HG03565 (cell line): ENCODE data around the gene NAPSA.

Experiments
- ATAC-seq: cut with Tn5 transposase; IDR thresholded peaks from one replicate; pipeline ENCODE4 v1.9.1; 2021; ENCODE audit warnings: mild to moderate bottlenecking, moderate library complexity; ENCODE audit not compliant: unreplicated experiment

NAPSA gene

DNA sequence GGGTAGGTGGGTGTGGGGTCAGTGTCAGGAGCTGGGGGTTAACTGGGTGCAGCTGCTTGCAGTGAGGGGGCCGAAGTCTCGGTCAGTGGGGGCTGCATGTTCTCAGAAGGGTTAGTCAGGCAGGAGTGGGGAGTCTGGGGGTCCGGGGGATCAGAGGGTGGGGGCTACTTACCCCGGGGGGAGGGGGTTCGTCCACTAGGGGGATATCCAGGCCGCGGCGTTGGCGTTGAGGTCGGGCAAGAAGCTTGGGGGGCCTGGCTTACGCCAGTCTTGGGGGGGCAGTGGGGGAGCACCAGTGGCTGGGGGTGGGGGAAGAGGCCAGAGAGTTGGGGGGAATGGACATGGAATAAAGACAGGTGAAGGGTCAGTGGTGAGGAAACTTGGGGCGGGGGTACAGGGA lies 45.4 kb downstream of the NAPSA start:
- no peak for ATAC-seq

DNA sequence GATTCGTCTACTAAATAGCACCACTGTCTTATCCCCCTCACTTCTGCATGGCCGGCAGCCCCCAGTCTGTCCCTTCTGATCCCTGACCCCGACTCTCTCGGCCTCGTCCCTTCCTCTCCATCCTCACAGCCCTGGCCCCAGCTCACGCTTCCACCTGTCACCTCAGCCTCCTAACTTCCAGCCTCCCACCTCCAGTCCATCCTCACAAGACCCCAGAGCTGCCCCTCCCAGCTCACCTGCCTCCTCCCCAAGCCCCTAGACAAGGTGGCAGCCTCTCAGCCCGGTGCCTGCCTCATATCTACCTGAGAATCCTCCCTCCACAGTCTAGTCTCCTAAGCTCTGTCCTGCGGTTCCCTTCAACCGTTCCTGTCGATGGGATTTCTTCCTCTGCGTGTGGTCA lies 46.3 kb downstream of the NAPSA start:
- no peak for ATAC-seq

DNA sequence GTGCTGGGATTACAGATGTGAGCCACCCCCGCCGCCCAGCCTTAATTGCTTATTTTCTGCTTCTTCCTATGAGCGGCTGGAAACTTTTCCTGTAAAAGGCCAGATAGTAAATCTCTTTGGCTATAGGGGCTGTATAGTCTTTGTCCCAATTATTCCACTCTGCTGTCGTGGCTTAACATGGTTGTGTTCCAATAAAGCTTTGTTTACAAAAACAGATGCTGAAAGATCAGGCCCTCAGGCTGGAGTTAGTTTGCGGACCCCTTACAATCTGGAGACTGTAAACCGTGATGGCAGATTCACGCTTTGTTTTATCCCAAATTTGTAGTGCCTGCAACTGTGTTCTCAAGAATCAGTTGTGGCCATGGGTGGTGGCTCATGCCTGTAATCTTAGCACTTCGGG lies 47.0 kb downstream of the NAPSA start:
- ATAC-seq: no peak

DNA sequence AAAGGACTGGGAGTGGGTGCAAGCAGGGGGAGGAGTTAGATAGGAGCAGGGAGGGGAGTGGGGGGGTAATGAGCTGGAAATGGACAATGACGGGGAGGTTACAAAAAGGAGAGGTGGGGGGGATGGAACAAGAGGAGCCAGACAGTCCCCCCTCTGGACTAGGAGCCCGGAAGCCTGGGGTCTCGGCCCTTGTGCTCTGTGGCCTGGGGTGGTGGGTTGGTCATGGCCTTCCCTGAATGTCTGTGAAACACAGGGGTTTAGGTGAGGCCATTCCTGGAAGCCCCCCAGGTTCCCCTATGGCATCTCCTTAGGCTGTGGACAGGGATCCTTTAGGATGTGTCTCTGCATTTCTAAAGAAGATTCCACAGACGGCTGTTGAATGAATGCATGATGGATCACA lies 48.3 kb downstream of the NAPSA start:
- no peak for ATAC-seq

GRCh38 chr19:50315773-50316448 lies 49.5 kb downstream of the NAPSA start:
- no peak for ATAC-seq

GRCh38 chr19:50314724-50315708 lies 50.4 kb downstream of the NAPSA start:
- ATAC-seq: no peak

DNA sequence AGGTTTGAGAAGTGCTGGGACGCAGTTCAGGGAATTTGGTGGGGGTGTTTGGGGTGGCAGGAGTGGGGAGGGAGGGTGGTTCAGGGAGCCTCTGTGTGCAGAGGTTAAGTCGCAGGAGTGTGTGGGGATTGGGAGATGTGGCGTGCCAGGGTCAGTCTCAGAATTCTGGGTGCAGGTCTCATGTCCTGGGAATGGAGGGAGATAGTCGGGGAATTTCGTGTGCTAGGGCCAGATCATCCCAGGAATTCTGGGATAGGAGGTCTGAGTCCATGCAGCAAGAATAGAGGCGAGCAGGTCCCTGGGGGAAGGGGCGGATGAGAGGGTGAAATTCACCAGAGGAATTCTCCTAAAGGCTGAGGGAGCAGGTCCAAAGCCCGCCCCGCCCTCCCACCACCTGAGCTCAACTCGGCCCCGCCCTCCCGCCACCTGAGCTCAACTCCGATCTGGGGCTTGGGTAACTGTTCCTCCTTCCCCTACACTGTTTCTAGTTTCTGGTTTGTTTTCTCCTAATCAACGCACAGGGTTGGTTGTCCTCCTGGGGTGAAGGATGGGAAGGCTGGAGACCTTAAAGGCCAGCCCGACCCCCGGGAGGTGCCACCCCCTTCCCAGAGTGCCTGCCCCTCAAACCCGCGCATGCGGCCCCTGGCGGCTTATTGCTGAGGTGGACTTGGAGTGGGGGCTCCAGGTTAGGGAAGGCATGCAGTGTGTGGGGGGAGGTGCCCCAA lies 51.5 kb downstream of the NAPSA start:
- ATAC-seq: no peak

- no peak for ATAC-seq
Measured at GRCh38 chr19:50312967-50313811, 52.2 kb downstream of the NAPSA start.

DNA sequence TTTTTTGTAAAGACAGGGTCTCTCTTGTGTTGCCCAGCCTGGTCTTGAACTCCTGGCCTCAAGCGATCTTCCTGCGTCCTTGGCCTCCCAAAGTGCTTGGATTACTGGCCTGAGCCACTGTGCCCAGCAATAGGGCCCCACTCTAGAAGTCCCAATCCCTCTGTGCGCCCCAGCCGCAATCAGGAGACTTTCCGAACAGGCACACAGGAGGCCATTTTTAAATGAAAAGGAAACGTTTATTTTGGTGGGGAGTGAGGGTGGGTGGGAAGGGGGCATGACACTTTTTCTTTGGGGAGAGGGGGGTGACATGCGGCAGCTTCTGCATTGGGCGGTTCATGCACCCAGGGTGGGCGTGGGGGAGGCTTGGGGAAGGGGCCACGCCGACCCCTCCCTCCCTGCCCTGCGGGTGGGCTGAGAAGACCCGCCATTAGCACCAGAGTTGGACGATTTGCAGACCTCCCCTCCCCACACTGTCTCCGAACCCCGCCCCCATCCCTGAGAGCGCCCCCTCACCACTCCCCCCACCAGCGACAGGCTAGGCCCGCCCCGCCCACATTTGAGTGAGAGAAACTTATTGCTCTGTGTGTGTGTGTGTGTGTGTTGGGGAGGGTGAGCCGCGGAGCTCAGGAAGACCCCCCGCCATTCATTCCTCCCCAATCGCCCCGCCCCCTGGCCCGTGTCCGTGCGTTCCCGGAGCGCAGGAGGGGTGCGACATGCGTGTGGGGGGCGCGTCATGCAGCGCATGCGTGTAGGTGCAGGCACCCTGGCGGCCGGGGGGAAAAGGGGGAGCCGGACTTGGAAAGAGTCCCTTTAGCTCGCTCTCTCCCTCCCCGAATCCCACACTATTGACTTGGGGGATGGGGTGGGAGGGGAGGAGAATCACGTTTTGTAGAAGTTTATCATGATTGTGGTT lies 53.5 kb downstream of the NAPSA start:
- no peak for ATAC-seq

- ATAC-seq: no peak
Measured at GRCh38 chr19:50310759-50311465, 54.5 kb downstream of the NAPSA start.

DNA sequence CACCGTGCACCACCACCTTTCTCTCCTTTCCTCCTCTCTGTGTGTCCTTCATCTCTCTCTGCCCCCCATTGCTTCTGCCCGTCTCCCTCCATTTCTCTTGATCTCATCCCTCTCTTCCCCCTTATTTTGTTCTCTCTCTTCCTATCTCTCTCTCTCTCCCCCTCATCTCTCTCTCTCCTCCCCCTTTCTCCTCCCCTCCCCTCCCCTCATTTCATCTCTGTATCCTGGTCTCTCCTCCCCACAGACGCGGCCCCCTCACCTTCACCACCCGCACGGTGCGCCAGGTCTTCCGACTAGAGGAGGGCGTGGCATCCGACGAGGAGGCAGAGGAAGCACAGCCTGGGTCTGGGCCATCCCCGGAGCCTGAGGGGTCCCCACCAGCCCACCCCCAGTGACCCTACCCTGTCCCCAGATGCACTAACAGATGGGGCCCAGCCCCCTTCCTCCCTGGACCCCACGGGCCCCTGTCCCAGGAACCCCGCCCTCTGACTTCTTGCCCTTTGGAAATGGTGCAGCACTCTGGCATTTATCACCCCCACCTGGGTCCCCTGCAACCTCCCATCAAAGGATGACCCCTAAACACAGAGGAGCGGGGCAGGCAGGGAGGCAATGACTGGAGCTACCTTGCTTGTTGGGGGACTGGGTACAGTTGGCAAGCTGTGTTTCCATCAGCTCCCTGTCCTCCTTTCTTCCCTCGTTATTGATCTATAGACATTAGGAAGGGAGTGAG lies 55.9 kb downstream of the NAPSA start:
- no peak for ATAC-seq

DNA sequence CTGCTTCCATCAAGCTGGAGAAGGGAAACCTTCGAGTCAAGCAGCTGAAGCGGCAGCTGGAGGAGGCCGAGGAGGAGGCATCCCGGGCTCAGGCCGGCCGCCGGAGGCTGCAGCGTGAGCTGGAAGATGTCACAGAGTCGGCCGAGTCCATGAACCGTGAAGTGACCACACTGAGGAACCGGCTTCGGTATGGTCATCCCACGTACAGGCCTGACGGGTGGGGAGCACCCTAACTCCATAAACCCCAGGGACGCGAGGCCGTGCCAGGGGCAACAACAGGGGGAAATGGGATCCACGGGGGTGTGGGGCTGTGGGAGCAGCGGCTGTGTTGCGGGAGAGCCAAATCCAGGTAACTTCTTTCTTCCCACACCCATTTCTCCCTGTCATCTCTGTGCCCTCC lies 56.4 kb downstream of the NAPSA start:
- ATAC-seq: no peak
